ENCODE data around the gene PDE5A.

DNA sequence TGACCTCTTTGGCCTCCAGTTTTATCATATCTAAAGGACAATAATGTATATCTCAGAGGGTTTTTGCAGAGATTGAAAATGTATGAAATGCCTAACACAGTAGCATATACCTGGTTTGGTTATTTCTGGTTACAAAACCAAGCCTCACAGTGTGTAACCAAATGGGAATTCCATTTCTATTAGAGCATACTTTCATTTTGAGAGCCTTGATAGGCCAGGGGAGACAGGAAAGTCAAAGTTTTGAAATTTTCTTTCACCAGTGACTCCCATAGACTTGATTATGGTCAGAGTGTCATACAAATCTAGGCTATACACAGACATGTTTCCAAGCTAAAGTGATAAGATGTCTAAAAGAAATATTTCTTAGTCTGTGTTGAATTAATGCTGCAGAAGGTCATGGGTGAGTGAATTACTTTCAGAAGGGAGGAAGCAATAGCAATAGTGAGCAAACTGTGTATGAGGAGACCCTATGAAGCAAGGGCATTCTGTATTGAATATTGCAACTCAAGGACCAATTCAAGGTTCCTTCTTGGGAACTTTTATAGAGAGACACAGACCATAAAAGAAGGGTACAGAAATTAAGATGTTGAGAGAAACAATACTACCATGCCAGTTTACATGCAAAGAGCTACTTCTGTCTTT, 151.1 kb downstream of the PDE5A start:
- TF ChIP-seq, protein P1, sequence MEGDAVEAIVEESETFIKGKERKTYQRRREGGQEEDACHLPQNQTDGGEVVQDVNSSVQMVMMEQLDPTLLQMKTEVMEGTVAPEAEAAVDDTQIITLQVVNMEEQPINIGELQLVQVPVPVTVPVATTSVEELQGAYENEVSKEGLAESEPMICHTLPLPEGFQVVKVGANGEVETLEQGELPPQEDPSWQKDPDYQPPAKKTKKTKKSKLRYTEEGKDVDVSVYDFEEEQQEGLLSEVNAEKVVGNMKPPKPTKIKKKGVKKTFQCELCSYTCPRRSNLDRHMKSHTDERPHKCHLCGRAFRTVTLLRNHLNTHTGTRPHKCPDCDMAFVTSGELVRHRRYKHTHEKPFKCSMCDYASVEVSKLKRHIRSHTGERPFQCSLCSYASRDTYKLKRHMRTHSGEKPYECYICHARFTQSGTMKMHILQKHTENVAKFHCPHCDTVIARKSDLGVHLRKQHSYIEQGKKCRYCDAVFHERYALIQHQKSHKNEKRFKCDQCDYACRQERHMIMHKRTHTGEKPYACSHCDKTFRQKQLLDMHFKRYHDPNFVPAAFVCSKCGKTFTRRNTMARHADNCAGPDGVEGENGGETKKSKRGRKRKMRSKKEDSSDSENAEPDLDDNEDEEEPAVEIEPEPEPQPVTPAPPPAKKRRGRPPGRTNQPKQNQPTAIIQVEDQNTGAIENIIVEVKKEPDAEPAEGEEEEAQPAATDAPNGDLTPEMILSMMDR (IDR thresholded peaks at IDR 0.05; ENCODE audit: low read depth, low read length, poor library complexity, severe bottlenecking): no peak
- no peak for TF ChIP-seq EZH2phosphoT487 (IDR thresholded peaks at IDR 0.05; ENCODE audit: borderline replicate concordance, low read length)
